HepG2 (cell line): ENCODE measurements around the gene B3GALT6. TPM values are rescaled to one million over a fixed set of nuclear protein-coding genes. Genes with fewer than 3 reads are reported as not detected.

ENCODE experiments used
- ATAC-seq: fragments of 200-7000 bp; cut with Tn5 transposase; 3 replicates; pipeline ENCODE4 v1.9.1; 2020; ENCODE audit warnings: mild to moderate bottlenecking, moderate library complexity
- BruUV-seq: library from RNA; stranded (reverse); fragments of 400-500 nt; replicated peaks from 2 replicates; lab custom pipeline; 2021; lab: Mats Ljungman, UMichigan
- CTCF ChIA-PET: fragments of 300-600 bp; formaldehyde crosslinking; extraction: SDS; loops from one replicate; lab custom pipeline; 2021; ENCODE audit warnings: low total read pairs, inconsistent platforms, low intra/inter-chr PET ratio; lab: Yijun Ruan, JAX
- POLR2A ChIA-PET: fragments of 350-600 bp; sonication (Branson Sonifier 250); formaldehyde crosslinking; loops from one replicate; lab custom pipeline; 2020; ENCODE audit warnings: antibody characterized with exemption, inconsistent platforms; lab: Yijun Ruan, JAX
- DNase-seq: peaks from one replicate; pipeline ENCODE4 v3.0.0-alpha.2; 2015; ENCODE audit warnings: low spot score
- FAIRE-seq: peaks from 3 replicates; lab custom pipeline; 2011; peaks lifted over from hg19 to GRCh38; lab: Jason Lieb, UNC
- H2AFZ ChIP-seq: one replicate; pipeline ENCODE4 v1.6.1; 2011; ENCODE audit warnings: low read length, inconsistent platforms
- H3K27ac ChIP-seq: fragments of 300-600 bp; 3 replicates; pipeline ENCODE4 v1.8.0; 2011; ENCODE audit warnings: mixed run types, mild to moderate bottlenecking, mixed read lengths, low read length, inconsistent platforms; ENCODE audit not compliant: insufficient read depth; ENCODE audit errors: extremely low read length
- H3K27me3 ChIP-seq, 2 experiments: fragments of 200-600 bp in 1 of 2; 2 replicates in 1 of 2; 3 replicates in 1 of 2; pipeline versions ENCODE4 v1.6.0 to v1.8.0; 2011; ENCODE audit warnings: low read length in 2 of 2, mild to moderate bottlenecking in 2 of 2, moderate library complexity in 2 of 2, inconsistent platforms in 1 of 2; ENCODE audit not compliant: insufficient read depth in 2 of 2, control insufficient read depth in 1 of 2
- H3K36me3 ChIP-seq, 2 experiments: fragments of 200-600 bp in 1 of 2; replicated peaks in 1 of 2; 2 replicates in 1 of 2; 3 replicates in 1 of 2; pipeline versions ENCODE4 v1.5.1 to v1.8.0; 2011; ENCODE audit warnings: low read length in 2 of 2, inconsistent platforms in 1 of 2; ENCODE audit not compliant: insufficient read depth in 2 of 2, control insufficient read depth in 1 of 2
- H3K4me1 ChIP-seq: 2 replicates; pipeline ENCODE4 v1.5.1; 2012; ENCODE audit warnings: low read length, inconsistent platforms; ENCODE audit not compliant: insufficient read depth
- H3K4me2 ChIP-seq: 2 replicates; pipeline ENCODE4 v1.6.0; 2011; ENCODE audit warnings: low read depth, low read length, inconsistent platforms
- H3K4me3 ChIP-seq, 3 experiments: fragments of 200-600 bp in 1 of 3; sonication (generic), shearing (Covaris generic) in 1 of 3; replicated peaks in 1 of 3; 2 replicates each; pipeline ENCODE4 v1.5.1; 2011 to 2016; ENCODE audit warnings: low read length in 3 of 3, inconsistent platforms in 2 of 3, low read depth in 2 of 3, mild to moderate bottlenecking in 2 of 3, control low read depth in 1 of 3, mixed read lengths in 1 of 3; ENCODE audit not compliant: insufficient read depth in 1 of 3
- H3K79me2 ChIP-seq: one replicate; pipeline ENCODE4 v1.6.1; 2011; ENCODE audit warnings: low read length, inconsistent platforms; ENCODE audit not compliant: insufficient read depth
- H3K9ac ChIP-seq: 2 replicates; pipeline ENCODE4 v1.6.0; 2011; ENCODE audit warnings: mild to moderate bottlenecking, low read depth, low read length, inconsistent platforms; ENCODE audit not compliant: insufficient read depth
- H3K9me3 ChIP-seq: 2 replicates; pipeline ENCODE4 v1.5.1; 2012; ENCODE audit warnings: mild to moderate bottlenecking, low read length
- H4K20me1 ChIP-seq: 2 replicates; pipeline ENCODE4 v1.6.0; 2011; ENCODE audit warnings: inconsistent platforms, mild to moderate bottlenecking, low read length, moderate library complexity; ENCODE audit not compliant: insufficient read depth
- ELF4 ChIP-seq: sonication (generic); formaldehyde crosslinking; IDR thresholded peaks from 2 replicates; pipeline ENCODE4 v1.5.0; 2020; ENCODE audit warnings: missing genetic modification reagents, mild to moderate bottlenecking, moderate library complexity, borderline replicate concordance
- GABPA ChIP-seq, 2 experiments: IDR thresholded peaks; 2 replicates each; pipeline ENCODE4 v1.6.1; 2011 to 2016; ENCODE audit warnings: low read depth in 2 of 2, low read length in 1 of 2, missing biosample characterization in 1 of 2, missing genetic modification characterization in 1 of 2
- HES4 ChIP-seq: sonication (generic); formaldehyde crosslinking; IDR thresholded peaks from 2 replicates; pipeline ENCODE4 v1.9.0; 2021; ENCODE audit warnings: mild to moderate bottlenecking, missing genetic modification reagents, borderline replicate concordance
- HIVEP1 ChIP-seq: sonication (generic); formaldehyde crosslinking; IDR thresholded peaks from 2 replicates; pipeline ENCODE4 v1.4.0; 2020; ENCODE audit warnings: mild to moderate bottlenecking, missing genetic modification reagents
- MAF1 ChIP-seq: sonication (generic); formaldehyde crosslinking; IDR thresholded peaks from 2 replicates; pipeline ENCODE4 v1.5.0; 2020; ENCODE audit warnings: missing genetic modification reagents, borderline replicate concordance
- RFXANK ChIP-seq: IDR thresholded peaks from 2 replicates; pipeline ENCODE4 v1.6.1; 2016
- SMAD1 ChIP-seq: sonication (generic); formaldehyde crosslinking; IDR thresholded peaks from 2 replicates; pipeline ENCODE4 v1.4.0; 2020; ENCODE audit warnings: missing genetic modification reagents, low read depth, mild to moderate bottlenecking, borderline replicate concordance
- TOE1 ChIP-seq: sonication (generic); formaldehyde crosslinking; IDR thresholded peaks from 2 replicates; pipeline ENCODE4 v1.4.0; 2020; ENCODE audit warnings: mild to moderate bottlenecking, missing genetic modification reagents
- ZFP90 ChIP-seq: sonication (generic); formaldehyde crosslinking; IDR thresholded peaks from 2 replicates; pipeline ENCODE4 v1.8.0; 2022; ENCODE audit warnings: missing genetic modification reagents, mild to moderate bottlenecking, inconsistent platforms, borderline replicate concordance
- ZNF10 ChIP-seq: sonication (generic); formaldehyde crosslinking; IDR thresholded peaks from 2 replicates; pipeline ENCODE4 v1.4.0; 2020; ENCODE audit warnings: mild to moderate bottlenecking, low read depth, missing genetic modification reagents, borderline replicate concordance
- ZNF367 ChIP-seq: sonication (generic); formaldehyde crosslinking; IDR thresholded peaks from 2 replicates; pipeline ENCODE4 v1.4.0; 2020; ENCODE audit warnings: missing genetic modification reagents, borderline replicate concordance
- ZNF704 ChIP-seq: sonication (generic); formaldehyde crosslinking; IDR thresholded peaks from 2 replicates; pipeline ENCODE4 v1.8.1; 2023; ENCODE audit warnings: mild to moderate bottlenecking, inconsistent platforms, moderate library complexity, missing genetic modification reagents, borderline replicate concordance
- ZNF776 ChIP-seq: sonication (generic); formaldehyde crosslinking; IDR thresholded peaks from 2 replicates; pipeline ENCODE4 v1.4.0; 2020; ENCODE audit warnings: mild to moderate bottlenecking, missing genetic modification reagents
- WGBS: methylation state at CpG from one replicate; pipeline ENCODE4 v1.1.6; 2017; ENCODE audit warnings: low lambda C conversion rate; 5-methylcytosine and 5-hydroxymethylcytosine counted together
- in situ Hi-C: cut with HindIII; loops from 2 replicates; pipeline ENCODE4 v1.10.0; 2017; ENCODE audit warnings: low pct_unique_long_range_greater_than_20kb; ENCODE audit not compliant: extremely low pct_ligation_motif_present
- intact Hi-C: fragments of 100-400 bp; cut with micrococcal nuclease; formaldehyde crosslinking; loops from one replicate; pipeline ENCODE4 v1.10.0; 2022; ENCODE audit not compliant: unreplicated experiment
- polyA plus RNA-seq, 8 experiments: library from polyadenylated mRNA; depleted of rRNA in 3 of 8; stranded (reverse) in 7 of 8; unstranded in 1 of 8; fragments of >200 nt; fragmentation: Illumina TruSeq in 4 of 8; extraction: Trizol in 4 of 8; gene quantifications; 2 replicates each; pipeline versions ENCODE4 v1.2.1 to v1.2.3, GENCODE V29; 2011 to 2016; ENCODE audit warnings: low read depth in 4 of 8, missing spikeins in 1 of 8, mixed read lengths in 1 of 8; ENCODE audit not compliant: insufficient read depth in 1 of 8
- total RNA-seq, 5 experiments: library from RNA; depleted of rRNA; stranded (reverse); fragments of >200 nt; fragmentation: Illumina TruSeq; extraction: Trizol; gene quantifications; 2 replicates each; pipeline ENCODE4 v1.2.3, GENCODE V29; 2016; ENCODE audit warnings: low read depth in 1 of 5
- TF ChIP-seq, protein P1 (sequence below): sonication (generic); formaldehyde crosslinking; IDR thresholded peaks from one replicate; pipeline ENCODE4 v1.5.1; 2020; ENCODE audit warnings: mild to moderate bottlenecking, missing genetic modification reagents; ENCODE audit errors: not compliant biosample characterization

Gene B3GALT6
- total and polyA plus RNA-seq, 2 of the 13 experiments (the other 11 are each of a cell fraction or from before 2014, with no cell fraction given) = 3.9 to 14.2 TPM

GRCh38 chr1:1282998-1283397 lies 51.0 kb downstream of the B3GALT6 start:
- Histone ChIP-seq H3K27me3 (peaks cover 0 to 2% of the 10 kb centered on the region in 2 experiments; a peak in 1 of 5 replicates), H3K4me3 (no peak overlapping the region), H3K27ac (no peak overlapping the region), H4K20me1 (no peaks in the 10 kb centered on the region), H3K79me2 (no peaks in the 10 kb centered on the region), H2AFZ (no peak overlapping the region), H3K4me2 (no peak overlapping the region), H3K9ac (no peak overlapping the region), H3K9me3 (no peaks in the 10 kb centered on the region), H3K4me1 (peaks cover 67% of the 10 kb centered on the region), H3K36me3 (no peaks in the 10 kb centered on the region)
- ATAC-seq = no peak
- no peak for FAIRE-seq
- ChIA-PET CTCF (no interaction called here), POLR2A (no interaction called here)
- in situ Hi-C loops = no loop called here
- intact Hi-C loops = no loop called here
- DNase-seq = no peak
- 91% methylated on average over 12 of the region's 14 CpGs for WGBS
- BruUV-seq = no TSS peak
- TF ChIP-seq ZNF367 (CRISPR knock-in tag) (no peak), HIVEP1 (CRISPR knock-in tag) (no peak), ZFP90 (CRISPR knock-in tag) (no peak), RFXANK (no peak), ZNF10 (CRISPR knock-in tag) (no peak), ZNF776 (no peak), SMAD1 (CRISPR knock-in tag) (no peak), ZNF704 (CRISPR knock-in tag) (no peak), ELF4 (CRISPR knock-in tag) (no peak), HES4 (CRISPR knock-in tag) (no peak), GABPA (IDR thresholded peaks at IDR 0.05; ENCODE audit: low read depth, low read length) (no peak), GABPA (CRISPR knock-in tag; IDR thresholded peaks at IDR 0.05; ENCODE audit: low read depth) (no peak), TOE1 (CRISPR knock-in tag) (no peak), MAF1 (CRISPR knock-in tag) (no peak)
- TF ChIP-seq, protein P1, sequence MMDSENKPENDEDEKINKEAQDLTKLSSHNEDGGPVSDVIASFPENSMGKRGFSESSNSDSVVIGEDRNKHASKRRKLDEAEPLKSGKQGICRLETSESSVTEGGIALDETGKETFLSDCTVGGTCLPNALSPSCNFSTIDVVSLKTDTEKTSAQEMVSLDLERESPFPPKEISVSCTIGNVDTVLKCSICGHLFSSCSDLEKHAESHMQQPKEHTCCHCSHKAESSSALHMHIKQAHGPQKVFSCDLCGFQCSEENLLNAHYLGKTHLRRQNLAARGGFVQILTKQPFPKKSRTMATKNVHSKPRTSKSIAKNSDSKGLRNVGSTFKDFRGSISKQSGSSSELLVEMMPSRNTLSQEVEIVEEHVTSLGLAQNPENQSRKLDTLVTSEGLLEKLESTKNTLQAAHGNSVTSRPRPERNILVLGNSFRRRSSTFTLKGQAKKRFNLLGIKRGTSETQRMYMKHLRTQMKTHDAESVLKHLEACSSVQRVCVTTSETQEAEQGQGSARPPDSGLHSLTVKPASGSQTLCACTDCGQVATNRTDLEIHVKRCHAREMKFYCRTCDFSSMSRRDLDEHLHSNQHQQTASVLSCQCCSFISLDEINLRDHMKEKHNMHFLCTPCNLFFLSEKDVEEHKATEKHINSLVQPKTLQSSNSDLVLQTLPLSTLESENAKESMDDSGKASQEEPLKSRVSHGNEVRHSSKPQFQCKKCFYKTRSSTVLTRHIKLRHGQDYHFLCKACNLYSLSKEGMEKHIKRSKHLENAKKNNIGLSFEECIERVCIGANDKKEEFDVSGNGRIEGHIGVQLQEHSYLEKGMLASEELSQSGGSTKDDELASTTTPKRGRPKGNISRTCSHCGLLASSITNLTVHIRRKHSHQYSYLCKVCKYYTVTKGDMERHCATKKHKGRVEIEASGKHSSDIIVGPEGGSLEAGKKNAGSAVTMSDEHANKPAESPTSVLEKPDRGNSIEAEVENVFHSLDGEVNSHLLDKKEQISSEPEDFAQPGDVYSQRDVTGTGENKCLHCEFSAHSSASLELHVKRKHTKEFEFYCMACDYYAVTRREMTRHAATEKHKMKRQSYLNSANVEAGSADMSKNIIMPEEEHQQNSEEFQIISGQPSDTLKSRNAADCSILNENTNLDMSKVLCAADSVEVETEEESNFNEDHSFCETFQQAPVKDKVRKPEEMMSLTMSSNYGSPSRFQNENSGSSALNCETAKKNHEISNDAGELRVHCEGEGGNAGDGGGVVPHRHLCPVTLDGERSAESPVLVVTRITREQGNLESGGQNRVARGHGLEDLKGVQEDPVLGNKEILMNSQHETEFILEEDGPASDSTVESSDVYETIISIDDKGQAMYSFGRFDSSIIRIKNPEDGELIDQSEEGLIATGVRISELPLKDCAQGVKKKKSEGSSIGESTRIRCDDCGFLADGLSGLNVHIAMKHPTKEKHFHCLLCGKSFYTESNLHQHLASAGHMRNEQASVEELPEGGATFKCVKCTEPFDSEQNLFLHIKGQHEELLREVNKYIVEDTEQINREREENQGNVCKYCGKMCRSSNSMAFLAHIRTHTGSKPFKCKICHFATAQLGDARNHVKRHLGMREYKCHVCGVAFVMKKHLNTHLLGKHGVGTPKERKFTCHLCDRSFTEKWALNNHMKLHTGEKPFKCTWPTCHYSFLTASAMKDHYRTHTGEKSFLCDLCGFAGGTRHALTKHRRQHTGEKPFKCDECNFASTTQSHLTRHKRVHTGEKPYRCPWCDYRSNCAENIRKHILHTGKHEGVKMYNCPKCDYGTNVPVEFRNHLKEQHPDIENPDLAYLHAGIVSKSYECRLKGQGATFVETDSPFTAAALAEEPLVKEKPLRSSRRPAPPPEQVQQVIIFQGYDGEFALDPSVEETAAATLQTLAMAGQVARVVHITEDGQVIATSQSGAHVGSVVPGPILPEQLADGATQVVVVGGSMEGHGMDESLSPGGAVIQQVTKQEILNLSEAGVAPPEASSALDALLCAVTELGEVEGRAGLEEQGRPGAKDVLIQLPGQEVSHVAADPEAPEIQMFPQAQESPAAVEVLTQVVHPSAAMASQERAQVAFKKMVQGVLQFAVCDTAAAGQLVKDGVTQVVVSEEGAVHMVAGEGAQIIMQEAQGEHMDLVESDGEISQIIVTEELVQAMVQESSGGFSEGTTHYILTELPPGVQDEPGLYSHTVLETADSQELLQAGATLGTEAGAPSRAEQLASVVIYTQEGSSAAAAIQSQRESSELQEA (CRISPR knock-in tag) = no peak
